ENCODE measurements around the gene TLNRD1. TPM values are rescaled to one million over a fixed set of nuclear protein-coding genes. Genes with fewer than 3 reads are reported as not detected.
A peak's percentile ranks its signal among the peaks of the same experiment; 100 is the strongest.

Gene TLNRD1
- total and polyA plus RNA-seq, 3 experiments from 2014 or later, result 6.3 to 38.6 (median 35.9) TPM

DNA sequence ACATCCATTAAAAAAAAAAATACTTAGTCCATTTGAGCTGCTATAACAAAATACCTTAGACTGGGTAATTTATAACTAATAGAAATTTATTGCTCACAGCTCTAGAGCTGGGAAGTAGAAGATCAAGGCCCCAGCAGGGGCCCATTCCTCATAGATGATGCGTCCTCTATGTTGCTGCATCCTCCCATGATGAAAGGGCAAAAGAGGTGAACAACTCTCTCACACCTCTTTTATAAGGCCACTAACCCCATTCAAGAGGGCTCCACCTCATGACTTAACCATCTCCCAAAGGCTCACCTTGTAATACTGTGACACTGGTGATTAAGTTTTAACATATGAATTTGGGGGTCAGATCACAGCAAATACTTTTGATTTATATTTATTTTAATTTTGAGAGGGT is 3.0 kb upstream of the TLNRD1 start:
- H3K4me1 Mint-ChIP-seq, result peaks cover 18 to 24% (median 23%) of the 10 kb centered on the region in 3 donors
- Histone ChIP-seq H3K4me1 (ENCODE audit: insufficient read depth, low read length) (peaks cover 28% of the 10 kb centered on the region), H3K27ac (ENCODE audit: low read depth, low read length) (no peak overlapping the region), H3K4me3 (ENCODE audit: low read length) (no peak overlapping the region), H3K27me3 (ENCODE audit: insufficient read depth, low read length, poor library complexity, severe bottlenecking) (no peaks in the 10 kb centered on the region), H3K9me3 (ENCODE audit: low read length) (no peaks in the 10 kb centered on the region), H3K36me3 (ENCODE audit: insufficient read depth, low read length) (no peaks in the 10 kb centered on the region)
- ChIA-PET CTCF (interaction anchor here (3.7 kb wide), 1 partner anchor 269 kb away, joined by 23 read pairs; no protein-coding TSS in a partner anchor), POLR2A (no interaction called here)
- H3K36me3 Mint-ChIP-seq, result peaks cover 0 to 8% (median 0%) of the 10 kb centered on the region in 3 donors
- no peak overlapping the region for H3K4me3 Mint-ChIP-seq
- H3K27ac Mint-ChIP-seq, result peak overlapping the region in 5 of 8 donors; percentile 21 to 86 (median 26)
- no peaks in the 10 kb centered on the region for H3K27me3 Mint-ChIP-seq
- no peak for DNase-seq
- peaks cover 0 to 2% (median 0%) of the 10 kb centered on the region in 5 donors for H3K9me3 Mint-ChIP-seq

DNA sequence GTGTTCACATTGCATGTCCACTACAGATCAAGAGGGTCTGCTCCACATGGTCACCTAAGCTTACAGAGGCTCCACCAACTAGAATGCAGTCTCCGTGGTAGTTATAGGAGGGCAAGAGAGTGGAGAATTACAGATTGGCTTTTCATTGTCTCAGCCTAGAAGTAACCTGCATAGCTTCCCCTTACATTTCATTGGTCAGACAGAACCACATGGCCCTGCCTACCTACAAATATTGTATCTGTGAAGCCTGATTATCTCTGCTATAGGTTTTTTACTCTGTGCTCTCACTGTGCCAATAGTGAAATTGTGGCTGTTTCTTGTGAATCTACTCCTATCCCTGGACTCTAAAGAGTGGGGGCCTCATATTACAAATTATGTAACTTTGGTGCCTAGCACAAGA is 2.5 kb upstream of the TLNRD1 start:
- Histone ChIP-seq H3K9me3 (ENCODE audit: low read length) (no peaks in the 10 kb centered on the region), H3K4me1 (ENCODE audit: insufficient read depth, low read length) (peaks cover 34% of the 10 kb centered on the region), H3K36me3 (ENCODE audit: insufficient read depth, low read length) (peaks cover 2% of the 10 kb centered on the region), H3K27ac (ENCODE audit: low read depth, low read length) (peak overlapping the region; percentile 29), H3K27me3 (ENCODE audit: insufficient read depth, low read length, poor library complexity, severe bottlenecking) (no peaks in the 10 kb centered on the region), H3K4me3 (ENCODE audit: low read length) (no peak overlapping the region)
- Mint-ChIP-seq H3K4me1 (peaks cover 20 to 28% (median 25%) of the 10 kb centered on the region in 3 donors), H3K9me3 (peaks cover 0 to 2% (median 0%) of the 10 kb centered on the region in 5 donors), H3K4me3 (peak overlapping the region in 5 of 7 donors; percentile 2 to 70 (median 30)), H3K27ac (peak overlapping the region; percentile 25 to 92 (median 75)), H3K27me3 (no peaks in the 10 kb centered on the region), H3K36me3 (peaks cover 0 to 11% (median 0%) of the 10 kb centered on the region in 3 donors)
- ChIA-PET CTCF (interaction anchor here (3.7 kb wide), 1 partner anchor 268 kb away, joined by 23 read pairs; no protein-coding TSS in a partner anchor), POLR2A (no interaction called here)
- no peak for DNase-seq

DNA sequence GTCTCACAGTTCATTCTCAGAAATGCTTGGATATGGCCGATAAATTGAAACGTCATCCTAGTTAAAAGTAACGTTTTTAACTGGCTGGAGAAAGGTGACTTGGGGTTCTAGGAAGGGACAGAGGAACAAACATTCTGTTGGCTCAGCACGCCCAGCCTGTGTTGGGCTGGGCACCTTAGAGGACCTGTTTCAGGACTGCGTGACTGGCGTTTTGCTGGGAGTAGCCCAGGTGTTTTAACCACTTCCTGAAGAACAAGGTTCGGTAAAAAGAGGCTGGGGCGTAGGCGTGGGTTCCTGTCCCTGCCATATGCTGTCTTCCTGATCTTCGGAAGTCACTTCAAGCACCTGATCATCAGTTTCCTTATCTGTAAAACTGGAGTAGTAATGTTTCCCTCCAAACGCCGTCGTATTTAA is 1.1 kb upstream of the TLNRD1 start:
- Mint-ChIP-seq H3K4me3 (peak overlapping the region; percentile 93 to 99 (median 98)), H3K9me3 (peaks cover 0 to 2% (median 0%) of the 10 kb centered on the region in 5 donors), H3K36me3 (peaks cover 4 to 24% (median 4%) of the 10 kb centered on the region in 3 donors), H3K27me3 (no peaks in the 10 kb centered on the region), H3K4me1 (peaks cover 33 to 41% (median 39%) of the 10 kb centered on the region in 3 donors), H3K27ac (peak overlapping the region; percentile 92 to 99 (median 99))
- no peaks in the 10 kb centered on the region for H3K27me3 ChIP-seq (ENCODE audit: insufficient read depth, low read length, poor library complexity, severe bottlenecking)
- H3K9me3 ChIP-seq (ENCODE audit: low read length), result no peaks in the 10 kb centered on the region
- DNase-seq, result peak; percentile 23 to 64 (median 55)
- peak overlapping the region; percentile 93 for H3K27ac ChIP-seq (ENCODE audit: low read depth, low read length)
- POLR2A ChIA-PET, result interaction anchor here (0.7 to 4.0 kb wide), 2 partner anchors 9 to 267 kb away, joined by 5 to 29 read pairs; no protein-coding TSS in a partner anchor
- CTCF ChIA-PET, result interaction anchor here (3.7 kb wide), 1 partner anchor 267 kb away, joined by 23 read pairs; no protein-coding TSS in a partner anchor
- peak overlapping the region; percentile 96 for H3K4me3 ChIP-seq (ENCODE audit: low read length)
- H3K36me3 ChIP-seq (ENCODE audit: insufficient read depth, low read length), result peaks cover 11% of the 10 kb centered on the region
- peaks cover 46% of the 10 kb centered on the region for H3K4me1 ChIP-seq (ENCODE audit: insufficient read depth, low read length)

GRCh38 chr15:81000144-81000623 is 539 bp upstream of the TLNRD1 start:
- Histone ChIP-seq H3K27ac (ENCODE audit: low read depth, low read length) (peak overlapping the region; percentile 93), H3K9me3 (ENCODE audit: low read length) (no peaks in the 10 kb centered on the region), H3K4me1 (ENCODE audit: insufficient read depth, low read length) (peaks cover 46% of the 10 kb centered on the region), H3K36me3 (ENCODE audit: insufficient read depth, low read length) (peaks cover 11% of the 10 kb centered on the region), H3K4me3 (ENCODE audit: low read length) (peak overlapping the region; percentile 96), H3K27me3 (ENCODE audit: insufficient read depth, low read length, poor library complexity, severe bottlenecking) (no peaks in the 10 kb centered on the region)
- Mint-ChIP-seq H3K9me3 (peaks cover 0 to 2% (median 0%) of the 10 kb centered on the region in 5 donors), H3K4me3 (peak overlapping the region; percentile 93 to 99 (median 98)), H3K36me3 (peaks cover 4 to 27% (median 4%) of the 10 kb centered on the region in 3 donors), H3K27ac (peak overlapping the region; percentile 92 to 99 (median 99)), H3K27me3 (no peaks in the 10 kb centered on the region), H3K4me1 (peaks cover 39 to 47% (median 45%) of the 10 kb centered on the region in 3 donors)
- POLR2A ChIA-PET, result interaction anchor here (2.2 to 4.0 kb wide), 2 partner anchors 9 to 266 kb away, joined by 5 to 29 read pairs; no protein-coding TSS in a partner anchor
- DNase-seq, result no peak
- CTCF ChIA-PET, result interaction anchor here (0.9 to 3.7 kb wide), 2 partner anchors 30 to 266 kb away, joined by 3 to 23 read pairs; no protein-coding TSS in a partner anchor

GRCh38 chr15:81001152-81002008 is 657 bp downstream of the TLNRD1 start:
- Histone ChIP-seq H3K27ac (ENCODE audit: low read depth, low read length) (peak overlapping the region; percentile 93), H3K9me3 (ENCODE audit: low read length) (no peaks in the 10 kb centered on the region), H3K4me1 (ENCODE audit: insufficient read depth, low read length) (peaks cover 46% of the 10 kb centered on the region), H3K36me3 (ENCODE audit: insufficient read depth, low read length) (peaks cover 11% of the 10 kb centered on the region), H3K4me3 (ENCODE audit: low read length) (peak overlapping the region; percentile 96), H3K27me3 (ENCODE audit: insufficient read depth, low read length, poor library complexity, severe bottlenecking) (no peaks in the 10 kb centered on the region)
- peaks cover 0 to 2% (median 0%) of the 10 kb centered on the region in 5 donors for H3K9me3 Mint-ChIP-seq
- ChIA-PET CTCF (interaction anchor here (1.0 to 1.9 kb wide), 6 partner anchors 12 to 265 kb away, joined by 3 to 8 read pairs (median 4); no protein-coding TSS in a partner anchor), POLR2A (interaction anchor here (1.0 to 4.0 kb wide), 3 partner anchors 11 to 321 kb away, joined by 3 to 29 read pairs (median 5); no protein-coding TSS in a partner anchor)
- peak overlapping the region; percentile 93 to 99 (median 98) for H3K4me3 Mint-ChIP-seq
- H3K36me3 Mint-ChIP-seq, result peaks cover 4 to 32% (median 4%) of the 10 kb centered on the region in 3 donors
- DNase-seq, result peak; percentile 51 to 67 (median 56)
- peaks cover 43 to 57% (median 50%) of the 10 kb centered on the region in 3 donors for H3K4me1 Mint-ChIP-seq
- H3K27me3 Mint-ChIP-seq, result no peaks in the 10 kb centered on the region
- peak overlapping the region; percentile 66 to 99 (median 92) for H3K27ac Mint-ChIP-seq

- POLR2A ChIA-PET, result interaction anchor here (2.2 to 4.0 kb wide), 2 partner anchors 11 to 264 kb away, joined by 5 to 29 read pairs; no protein-coding TSS in a partner anchor
- H3K4me3 Mint-ChIP-seq, result peak overlapping the region; percentile 71 to 87 (median 79)
- H3K9me3 Mint-ChIP-seq, result peaks cover 0 to 2% (median 0%) of the 10 kb centered on the region in 5 donors
- peaks cover 11% of the 10 kb centered on the region for H3K36me3 ChIP-seq (ENCODE audit: insufficient read depth, low read length)
- peaks cover 46% of the 10 kb centered on the region for H3K4me1 ChIP-seq (ENCODE audit: insufficient read depth, low read length)
- peak overlapping the region in 6 of 8 donors; percentile 39 to 98 (median 77) for H3K27ac Mint-ChIP-seq
- peaks cover 4 to 32% (median 4%) of the 10 kb centered on the region in 3 donors for H3K36me3 Mint-ChIP-seq
- H3K9me3 ChIP-seq (ENCODE audit: low read length), result no peaks in the 10 kb centered on the region
- CTCF ChIA-PET, result interaction anchor here (1.1 to 1.9 kb wide), 5 partner anchors 13 to 264 kb away, joined by 3 to 8 read pairs (median 4); no protein-coding TSS in a partner anchor
- no peaks in the 10 kb centered on the region for H3K27me3 Mint-ChIP-seq
- peak overlapping the region; percentile 32 for H3K4me3 ChIP-seq (ENCODE audit: low read length)
- H3K27ac ChIP-seq (ENCODE audit: low read depth, low read length), result no peak overlapping the region
- no peak for DNase-seq
- no peaks in the 10 kb centered on the region for H3K27me3 ChIP-seq (ENCODE audit: insufficient read depth, low read length, poor library complexity, severe bottlenecking)
- peaks cover 45 to 60% (median 53%) of the 10 kb centered on the region in 3 donors for H3K4me1 Mint-ChIP-seq
Measured at GRCh38 chr15:81002009-81002330, 1.2 kb downstream of the TLNRD1 start.

- DNase-seq, result peak in 2 of 5 donors; percentile 8 to 47
- Mint-ChIP-seq H3K4me3 (peak overlapping the region in 6 of 7 donors; percentile 64 to 75 (median 70)), H3K9me3 (no peaks in the 10 kb centered on the region), H3K27me3 (no peaks in the 10 kb centered on the region), H3K27ac (peak overlapping the region in 2 of 8 donors; percentile 26 to 98), H3K36me3 (peaks cover 4 to 32% (median 4%) of the 10 kb centered on the region in 3 donors), H3K4me1 (peaks cover 49 to 65% (median 58%) of the 10 kb centered on the region in 3 donors)
- peaks cover 46% of the 10 kb centered on the region for H3K4me1 ChIP-seq (ENCODE audit: insufficient read depth, low read length)
- H3K27me3 ChIP-seq (ENCODE audit: insufficient read depth, low read length, poor library complexity, severe bottlenecking), result no peaks in the 10 kb centered on the region
- POLR2A ChIA-PET, result interaction anchor here (2.2 to 4.0 kb wide), 2 partner anchors 12 to 264 kb away, joined by 5 to 29 read pairs; no protein-coding TSS in a partner anchor
- CTCF ChIA-PET, result interaction anchor here (1.1 to 1.9 kb wide), 4 partner anchors 32 to 264 kb away, joined by 3 to 8 read pairs (median 4); no protein-coding TSS in a partner anchor
- peak overlapping the region; percentile 32 for H3K4me3 ChIP-seq (ENCODE audit: low read length)
- H3K9me3 ChIP-seq (ENCODE audit: low read length), result no peaks in the 10 kb centered on the region
- peaks cover 11% of the 10 kb centered on the region for H3K36me3 ChIP-seq (ENCODE audit: insufficient read depth, low read length)
- no peak overlapping the region for H3K27ac ChIP-seq (ENCODE audit: low read depth, low read length)
Measured at GRCh38 chr15:81002331-81003096, 1.8 kb downstream of the TLNRD1 start.
